HCT116 (cell line): ENCODE measurements around the gene DEPDC1B. TPM values are rescaled to one million over a fixed set of nuclear protein-coding genes. Genes with fewer than 3 reads are reported as not detected.
"Not testable (repeated sequence)": the region's sequence is repeated elsewhere in the genome, so short reads cannot be mapped to it uniquely, and the experiment has no call there.

Experiments used
- ATAC-seq: fragments of 200-7000 bp; cut with Tn5 transposase; 2 replicates; pipeline ENCODE4 v1.9.1; 2020; ENCODE audit warnings: mild to moderate bottlenecking, moderate library complexity
- BruUV-seq: library from RNA; stranded (reverse); fragments of 400-500 nt; replicated peaks from 2 replicates; lab custom pipeline; 2021; lab: Mats Ljungman, UMichigan
- CTCF ChIA-PET: fragments of 300-600 bp; sonication (Branson Sonifier 250); formaldehyde crosslinking; loops from one replicate; lab custom pipeline; 2021; ENCODE audit warnings: antibody characterized with exemption; lab: Charles Lee
- POLR2A ChIA-PET: fragments of 300-600, 350-600 bp; sonication (Branson Sonifier 250); formaldehyde crosslinking; loops from one replicate; lab custom pipeline; 2021; ENCODE audit warnings: antibody characterized with exemption; lab: Charles Lee
- RAD21 ChIA-PET, 2 experiments: fragments of 300-600 bp; sonication (Branson Sonifier 250); formaldehyde crosslinking; loops; one replicate each; lab custom pipeline; 2023; ENCODE audit warnings: low total read pairs in 2 of 2; ENCODE audit not compliant: uncharacterized antibody in 2 of 2, unreplicated experiment in 2 of 2, low non-redundant PET in 1 of 2; lab: Charles Lee
- DNase-seq: peaks from one replicate; pipeline ENCODE4 v3.0.0-alpha.2; 2010; ENCODE audit warnings: low read depth, low spot score
- H2AFZ ChIP-seq: fragments of 200-600 bp; shearing (Covaris generic), sonication (generic); 2 replicates; pipeline ENCODE4 v1.6.1; 2017; ENCODE audit warnings: low read depth, mixed run types, mixed read lengths, antibody characterized with exemption, low read length; ENCODE audit not compliant: poor library complexity, severe bottlenecking
- H3K27ac ChIP-seq: 2 replicates; pipeline ENCODE4 v1.5.1; 2012; ENCODE audit warnings: low read depth, low read length
- H3K27me3 ChIP-seq: fragments of 200-600 bp; sonication (generic); 2 replicates; pipeline ENCODE4 v1.6.1; 2016; ENCODE audit warnings: mixed run types, low read length, mixed read lengths; ENCODE audit not compliant: insufficient read depth
- H3K36me3 ChIP-seq, 2 experiments: fragments of 200-500 bp in 1 of 2; fragments of 200-600 bp in 1 of 2; sonication (Bioruptor generic) in 1 of 2; sonication (generic) in 1 of 2; 2 replicates each; pipeline versions ENCODE4 v1.5.1 to v1.6.1; 2014 to 2016; ENCODE audit warnings: low read length in 2 of 2, inconsistent platforms in 1 of 2, mixed read lengths in 1 of 2, mixed run types in 1 of 2; ENCODE audit not compliant: insufficient read depth in 2 of 2, control insufficient read depth in 1 of 2
- H3K4me1 ChIP-seq, 2 experiments: fragments of 200-600 bp in 1 of 2; sonication (generic) in 1 of 2; 2 replicates each; pipeline versions ENCODE4 v1.5.1 to v1.6.1; 2012 to 2017; ENCODE audit warnings: low read length in 2 of 2, inconsistent platforms in 1 of 2, mild to moderate bottlenecking in 1 of 2, mixed read lengths in 1 of 2, mixed run types in 1 of 2, moderate library complexity in 1 of 2; ENCODE audit not compliant: insufficient read depth in 2 of 2, control insufficient read depth in 1 of 2
- H3K4me2 ChIP-seq: fragments of 200-600 bp; sonication (generic); 2 replicates; pipeline ENCODE4 v1.6.1; 2017; ENCODE audit warnings: mixed run types, low read length, mixed read lengths
- H3K4me3 ChIP-seq, 2 experiments: fragments of 200-600 bp in 1 of 2; sonication (generic) in 1 of 2; replicated peaks in 1 of 2; 2 replicates each; pipeline ENCODE4 v1.5.1; 2011 to 2016; ENCODE audit warnings: low read length in 2 of 2, control low read depth in 1 of 2, low read depth in 1 of 2, mild to moderate bottlenecking in 1 of 2, mixed read lengths in 1 of 2, mixed run types in 1 of 2
- H3K79me2 ChIP-seq: fragments of 200-600 bp; sonication (generic); 2 replicates; pipeline ENCODE4 v1.6.1; 2017; ENCODE audit warnings: mild to moderate bottlenecking, mixed run types, low read length, moderate library complexity, mixed read lengths; ENCODE audit not compliant: insufficient read depth
- H3K9ac ChIP-seq: fragments of 200-600 bp; sonication (generic); 2 replicates; pipeline ENCODE4 v1.6.1; 2016; ENCODE audit warnings: low read length, mixed read lengths
- H3K9me2 ChIP-seq: fragments of 200-600 bp; sonication (generic), shearing (Covaris generic); 2 replicates; pipeline ENCODE4 v1.6.1; 2017; ENCODE audit warnings: mixed run types, mild to moderate bottlenecking, moderate library complexity; ENCODE audit not compliant: insufficient read depth
- H3K9me3 ChIP-seq, 2 experiments: fragments of 200-500 bp in 1 of 2; fragments of 200-600 bp in 1 of 2; sonication (Bioruptor generic) in 1 of 2; sonication (generic) in 1 of 2; 2 replicates each; pipeline ENCODE4 v1.6.1; 2014 to 2017; ENCODE audit warnings: low read length in 2 of 2, mixed read lengths in 2 of 2, inconsistent platforms in 1 of 2, low read depth in 1 of 2, mild to moderate bottlenecking in 1 of 2, mixed run types in 1 of 2, moderate library complexity in 1 of 2; ENCODE audit not compliant: control insufficient read depth in 1 of 2, insufficient read depth in 1 of 2
- H4K20me1 ChIP-seq: fragments of 200-600 bp; sonication (generic), shearing (Covaris generic); 2 replicates; pipeline ENCODE4 v1.6.1; 2017; ENCODE audit warnings: mixed run types, mild to moderate bottlenecking, moderate library complexity; ENCODE audit not compliant: insufficient read depth
- ATF3 ChIP-seq: IDR thresholded peaks from 2 replicates; pipeline ENCODE4 v1.6.1; 2012
- CEBPB ChIP-seq: IDR thresholded peaks from 2 replicates; pipeline ENCODE4 v1.6.1; 2012; ENCODE audit warnings: low read depth
- CTCF ChIP-seq, 3 experiments: fragments of 200-600 bp in 1 of 3; sonication (generic) in 1 of 3; IDR thresholded peaks in 2 of 3; conservative IDR thresholded peaks in 1 of 3; 2 replicates each; pipeline ENCODE4 v1.5.1; 2012 to 2017; ENCODE audit warnings: low read depth in 2 of 3, low read length in 2 of 3, antibody characterized with exemption in 1 of 3, borderline replicate concordance in 1 of 3, control low read depth in 1 of 3, mild to moderate bottlenecking in 1 of 3, mixed read lengths in 1 of 3, mixed run types in 1 of 3, moderate library complexity in 1 of 3; ENCODE audit not compliant: insufficient read depth in 1 of 3
- EGR1 ChIP-seq: IDR thresholded peaks from 2 replicates; pipeline ENCODE4 v1.6.1; 2012; ENCODE audit warnings: low read depth
- EZH2phosphoT487 ChIP-seq: fragments of 200-600 bp; IDR thresholded peaks from 2 replicates; pipeline ENCODE4 v1.6.1; 2018; ENCODE audit warnings: antibody characterized with exemption, borderline replicate concordance
- FOSL1 ChIP-seq: IDR thresholded peaks from 2 replicates; pipeline ENCODE4 v1.6.1; 2012; ENCODE audit warnings: low read depth
- MAX ChIP-seq: IDR thresholded peaks from 2 replicates; pipeline ENCODE4 v1.6.1; 2012
- TCF7L2 ChIP-seq: IDR thresholded peaks from 2 replicates; pipeline ENCODE4 v1.7.0; 2011; ENCODE audit warnings: borderline replicate concordance, inconsistent platforms; ENCODE audit not compliant: insufficient read depth, insufficient read length; ENCODE audit errors: extremely low read depth
- YY1 ChIP-seq: IDR thresholded peaks from 2 replicates; pipeline ENCODE4 v1.6.1; 2011; ENCODE audit warnings: low read length, low read depth, moderate library complexity, mild to moderate bottlenecking; ENCODE audit not compliant: insufficient replicate concordance; ENCODE audit errors: extremely low read depth
- ZFX ChIP-seq: fragments of 450-650 bp; IDR thresholded peaks from 2 replicates; pipeline ENCODE4 v1.6.1; 2017
- intact Hi-C: fragments of 100-400 bp; cut with micrococcal nuclease; formaldehyde crosslinking; loops from 2 replicates; pipeline ENCODE4 v1.10.0; 2022
- total RNA-seq: library from RNA; stranded (reverse); gene quantifications from one replicate; pipeline ENCODE4 v1.2.1, GENCODE V29; 2021; ENCODE audit not compliant: unreplicated experiment

The DEPDC1B gene
- total RNA-seq, 1 experiment from 2014 or later: 39.7 TPM

- Histone ChIP-seq H3K9me3 (no peaks in the 10 kb centered on the region), H3K4me3 (no peak overlapping the region), H3K4me2 (no peak overlapping the region), H4K20me1 (0 out of 2 replicates have a peak, but pooled peaks cover 3% of the 10 kb centered on the region), H3K36me3 (peaks cover 0 to 13% of the 10 kb centered on the region in 2 experiments; a peak in 1 of 4 replicates), H3K4me1 (no peaks in the 10 kb centered on the region), H3K27ac (no peak overlapping the region), H3K27me3 (no peaks in the 10 kb centered on the region), H3K9ac (no peak overlapping the region), H3K9me2 (no peaks in the 10 kb centered on the region), H3K79me2 (peaks cover 97% of the 10 kb centered on the region), H2AFZ (no peak overlapping the region)
- intact Hi-C loops: no loop called here
- no TSS peak for BruUV-seq
- TF ChIP-seq FOSL1 (no peak), EGR1 (no peak), YY1 (no peak), MAX (no peak), TCF7L2 (no peak), EZH2phosphoT487 (no peak), CEBPB (no peak), ZFX (no peak), CTCF (IDR thresholded peaks at IDR 0.05 in 2 of 3, conservative IDR thresholded peaks at IDR 0.05 in 1 of 3; ENCODE audit: borderline replicate concordance in 1 of 3, insufficient read depth in 1 of 3, low read depth in 2 of 3, low read length in 2 of 3) (no peak), ATF3 (no peak)
- ChIA-PET POLR2A (no interaction called here), CTCF (interaction anchor here (1.0 kb wide), 1 partner anchor 274 kb away, joined by 3 read pairs; no protein-coding TSS in a partner anchor), RAD21 (no interaction called here)
- no peak for DNase-seq
- no peak for ATAC-seq
Measured at GRCh38 chr5:60685028-60685427, 14.9 kb downstream of the DEPDC1B start.

- H3K9me2 ChIP-seq, H3K4me2 ChIP-seq, H3K27me3 ChIP-seq, BruUV-seq, H3K27ac ChIP-seq, H2AFZ ChIP-seq, DNase-seq, H3K4me3 ChIP-seq, ATAC-seq, H3K9ac ChIP-seq, H3K4me1 ChIP-seq, POLR2A ChIA-PET, H4K20me1 ChIP-seq, RAD21 ChIA-PET, intact Hi-C loops, H3K9me3 ChIP-seq: not testable (repeated sequence)
- CTCF ChIA-PET: interaction anchor here (1.2 kb wide), 1 partner anchor 13 kb away, joined by 3 read pairs; no protein-coding TSS in a partner anchor
- Histone ChIP-seq H3K79me2 (peaks cover 88% of the 10 kb centered on the region), H3K36me3 (peaks cover 0 to 13% of the 10 kb centered on the region in 2 experiments; a peak in 1 of 4 replicates)
Measured at GRCh38 chr5:60682007-60682406, 18.0 kb downstream of the DEPDC1B start.
